Measurements from ENCODE around the gene RPL22L1. TPM values are rescaled to one million over a fixed set of nuclear protein-coding genes. Genes with fewer than 3 reads are reported as not detected.

Gene RPL22L1
- total and polyA plus RNA-seq, 7 donors = 69.6 to 148 (median 97.0) TPM

DNA sequence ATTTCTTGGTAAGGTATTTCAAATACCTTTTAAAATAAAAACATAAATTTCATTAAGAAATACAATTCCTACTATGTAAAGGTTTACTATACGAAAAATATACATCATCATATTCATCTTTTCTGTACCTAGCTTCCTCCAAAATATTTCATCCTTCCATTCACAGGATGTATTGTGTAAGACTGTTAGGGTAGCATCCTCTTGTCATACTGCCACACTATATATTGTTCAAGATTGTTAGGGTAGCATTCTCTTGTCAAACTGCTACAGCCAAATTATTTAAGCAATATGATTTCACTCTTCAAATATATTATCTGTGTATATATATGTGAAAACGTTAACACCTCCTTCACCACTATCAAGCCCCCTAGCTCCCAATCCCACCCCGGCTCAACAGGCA lies 3.5 kb downstream of the RPL22L1 start:
- no peaks in the 10 kb centered on the region for H3K9me3 ChIP-seq

DNA sequence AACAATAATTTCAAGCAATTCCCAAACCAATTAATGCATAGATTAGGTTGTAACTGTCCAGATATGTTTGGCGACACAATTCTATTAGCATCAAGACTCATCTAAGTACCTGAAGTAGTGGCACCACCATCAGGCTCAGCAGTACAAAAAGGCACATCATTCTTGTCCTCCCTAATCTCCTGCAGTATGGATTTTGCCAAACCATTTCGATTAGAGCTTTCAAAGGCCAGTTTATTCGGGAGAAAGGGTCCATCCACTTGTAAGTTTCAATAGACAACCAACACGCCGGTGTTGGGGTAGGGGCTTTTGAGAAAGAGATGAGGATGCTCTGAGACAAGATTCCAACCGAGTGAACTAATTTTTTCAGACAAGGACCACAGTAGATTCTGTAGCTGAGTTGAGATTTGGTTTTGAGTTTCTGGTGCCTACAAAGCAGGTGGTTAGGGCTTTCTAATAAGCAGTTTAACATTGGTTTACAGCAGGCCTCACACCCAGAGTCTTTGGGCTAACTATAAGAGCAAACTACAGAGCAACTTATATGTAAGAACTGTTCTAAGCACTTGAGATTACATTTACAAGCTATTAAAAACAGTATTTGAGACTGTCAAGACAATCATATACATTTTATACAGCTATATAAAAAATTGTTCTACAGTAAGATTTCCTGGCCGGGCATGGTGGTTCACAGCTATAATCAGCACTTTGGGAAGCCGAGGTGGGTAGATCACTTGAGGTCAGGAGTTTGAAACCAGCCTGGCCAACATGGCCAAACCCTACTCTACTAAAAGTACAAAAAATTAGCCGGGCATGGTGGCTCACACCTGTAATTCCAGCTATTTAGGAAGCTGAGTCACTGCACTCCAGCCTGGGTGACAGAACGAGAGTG lies 4.5 kb downstream of the RPL22L1 start:
- H3K27me3 ChIP-seq = no peaks in the 10 kb centered on the region
- peaks cover 0 to 38% (median 10%) of the 10 kb centered on the region in 4 donors for H3K36me3 ChIP-seq
- TF ChIP-seq, protein P1, sequence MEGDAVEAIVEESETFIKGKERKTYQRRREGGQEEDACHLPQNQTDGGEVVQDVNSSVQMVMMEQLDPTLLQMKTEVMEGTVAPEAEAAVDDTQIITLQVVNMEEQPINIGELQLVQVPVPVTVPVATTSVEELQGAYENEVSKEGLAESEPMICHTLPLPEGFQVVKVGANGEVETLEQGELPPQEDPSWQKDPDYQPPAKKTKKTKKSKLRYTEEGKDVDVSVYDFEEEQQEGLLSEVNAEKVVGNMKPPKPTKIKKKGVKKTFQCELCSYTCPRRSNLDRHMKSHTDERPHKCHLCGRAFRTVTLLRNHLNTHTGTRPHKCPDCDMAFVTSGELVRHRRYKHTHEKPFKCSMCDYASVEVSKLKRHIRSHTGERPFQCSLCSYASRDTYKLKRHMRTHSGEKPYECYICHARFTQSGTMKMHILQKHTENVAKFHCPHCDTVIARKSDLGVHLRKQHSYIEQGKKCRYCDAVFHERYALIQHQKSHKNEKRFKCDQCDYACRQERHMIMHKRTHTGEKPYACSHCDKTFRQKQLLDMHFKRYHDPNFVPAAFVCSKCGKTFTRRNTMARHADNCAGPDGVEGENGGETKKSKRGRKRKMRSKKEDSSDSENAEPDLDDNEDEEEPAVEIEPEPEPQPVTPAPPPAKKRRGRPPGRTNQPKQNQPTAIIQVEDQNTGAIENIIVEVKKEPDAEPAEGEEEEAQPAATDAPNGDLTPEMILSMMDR (IDR thresholded peaks at IDR 0.05) = no peak
- no peak for TF ChIP-seq POLR2A (IDR thresholded peaks at IDR 0.05)
- TF ChIP-seq EP300 (IDR thresholded peaks at IDR 0.05) = no peak
- no peak for TF ChIP-seq POLR2AphosphoS5 (IDR thresholded peaks at IDR 0.05)
- 77 to 85% methylated on average over 10 of the region's 10 CpGs for WGBS, 2 donors
- intact Hi-C loops (cut with DNase I) = loop anchor here (5.0 kb wide), 1 partner anchor 1177 kb away; no protein-coding TSS in a partner anchor
- H3K27ac ChIP-seq = no peak overlapping the region
- H3K9me3 ChIP-seq = no peaks in the 10 kb centered on the region
- H3K4me3 ChIP-seq = no peak overlapping the region
- no peak for DNase-seq
- peaks cover 0 to 24% (median 20%) of the 10 kb centered on the region in 4 donors for H3K4me1 ChIP-seq

More for the DNA sequence above, 3.5 kb downstream of the RPL22L1 start:
- no peak for DNase-seq
- peaks cover 0 to 38% (median 10%) of the 10 kb centered on the region in 4 donors for H3K36me3 ChIP-seq
- 82 to 90% methylated on average over 3 of the region's 3 CpGs for WGBS, 2 donors
- TF ChIP-seq EP300 (IDR thresholded peaks at IDR 0.05) (no peak), POLR2A (IDR thresholded peaks at IDR 0.05) (no peak), POLR2AphosphoS5 (IDR thresholded peaks at IDR 0.05) (no peak)
- TF ChIP-seq, protein P1 (IDR thresholded peaks at IDR 0.05) = no peak
- peaks cover 0 to 29% (median 20%) of the 10 kb centered on the region in 4 donors for H3K4me1 ChIP-seq
- intact Hi-C loops (cut with DNase I) = loop anchor here (5.0 kb wide), 1 partner anchor 1176 kb away; no protein-coding TSS in a partner anchor
- no peak overlapping the region for H3K4me3 ChIP-seq
- H3K27me3 ChIP-seq = no peaks in the 10 kb centered on the region
- H3K27ac ChIP-seq = no peak overlapping the region

DNA sequence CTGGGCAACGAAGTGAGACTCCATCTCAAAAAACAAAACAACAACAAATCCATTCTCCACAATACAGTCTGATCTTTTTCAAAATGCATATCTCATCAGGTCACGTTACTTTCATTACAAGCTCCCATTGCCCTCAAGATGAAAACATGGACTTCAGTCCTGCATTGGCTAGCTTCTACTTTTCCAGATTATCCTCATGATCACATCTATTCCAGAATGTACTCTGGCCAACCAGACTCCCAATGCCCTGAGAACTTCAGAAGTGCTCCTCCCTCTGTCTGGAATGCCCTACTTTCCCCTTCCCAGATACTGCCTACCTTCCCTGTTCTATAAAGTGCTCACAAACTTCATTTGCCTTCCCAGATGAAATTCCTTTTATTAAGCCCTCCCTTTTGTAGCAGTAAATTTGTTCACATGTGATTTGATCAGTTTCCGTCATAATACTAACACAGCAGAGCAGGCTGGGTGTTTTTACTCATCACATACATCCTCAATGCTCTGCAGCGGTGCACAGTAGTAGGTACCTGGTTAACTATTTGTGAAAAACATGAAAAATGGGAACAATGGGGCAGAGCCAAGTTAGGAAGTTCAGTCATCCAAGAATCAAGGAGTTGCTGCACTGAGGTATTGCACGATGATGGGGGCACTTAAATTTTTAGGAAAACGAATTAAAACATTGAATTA lies 5.3 kb downstream of the RPL22L1 start:
- Histone ChIP-seq H3K9me3 (no peaks in the 10 kb centered on the region), H3K36me3 (peaks cover 0 to 38% (median 10%) of the 10 kb centered on the region in 4 donors), H3K27me3 (no peaks in the 10 kb centered on the region), H3K27ac (no peak overlapping the region), H3K4me3 (no peak overlapping the region), H3K4me1 (peaks cover 0 to 24% (median 19%) of the 10 kb centered on the region in 4 donors)
- WGBS, 2 donors = 85 to 86% methylated on average over 6 of the region's 6 CpGs
- TF ChIP-seq POLR2AphosphoS5 (IDR thresholded peaks at IDR 0.05) (no peak), EP300 (IDR thresholded peaks at IDR 0.05) (no peak), POLR2A (IDR thresholded peaks at IDR 0.05) (no peak)
- TF ChIP-seq, protein P1 (IDR thresholded peaks at IDR 0.05) = no peak
- no peak for DNase-seq
- intact Hi-C loops (cut with DNase I) = loop anchor here (5.0 kb wide), 1 partner anchor 1178 kb away; no protein-coding TSS in a partner anchor

DNA sequence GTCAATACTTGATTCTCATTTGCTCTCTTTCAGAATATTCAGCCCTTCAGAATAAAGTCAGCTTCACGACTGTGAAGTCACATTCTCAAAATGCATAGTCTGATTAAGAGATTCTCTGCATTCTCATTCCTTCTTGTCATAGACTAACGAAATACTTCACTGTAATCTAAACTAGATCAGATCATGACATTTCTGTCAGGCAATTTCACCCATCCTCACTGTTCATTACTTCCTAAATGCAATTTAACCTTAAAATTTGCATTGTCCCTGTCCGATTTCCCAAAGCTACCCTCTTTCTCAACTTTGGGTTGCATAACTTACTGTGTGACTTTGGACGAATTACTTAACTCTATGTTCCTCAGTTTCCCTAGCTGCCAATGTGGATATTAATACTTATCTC lies 6.2 kb downstream of the RPL22L1 start:
- Histone ChIP-seq H3K27me3 (no peaks in the 10 kb centered on the region), H3K27ac (no peak overlapping the region), H3K4me3 (no peak overlapping the region), H3K36me3 (peaks cover 0 to 38% (median 10%) of the 10 kb centered on the region in 4 donors), H3K4me1 (peaks cover 0 to 19% (median 12%) of the 10 kb centered on the region in 4 donors), H3K9me3 (no peaks in the 10 kb centered on the region)
- intact Hi-C loops (cut with DNase I) = no loop called here
- TF ChIP-seq, protein P1 (IDR thresholded peaks at IDR 0.05) = no peak
- TF ChIP-seq POLR2A (IDR thresholded peaks at IDR 0.05) (no peak), EP300 (IDR thresholded peaks at IDR 0.05) (no peak), POLR2AphosphoS5 (IDR thresholded peaks at IDR 0.05) (no peak)
- 85 to 88% methylated on average over 4 of the region's 4 CpGs for WGBS, 2 donors
- no peak for DNase-seq

Data from sigmoid colon (tissue), 7 donors.